ENCODE results near the gene GPR25. TPM values are rescaled to one million over a fixed set of nuclear protein-coding genes. Genes with fewer than 3 reads are reported as not detected.
A peak's percentile ranks its signal among the peaks of the same experiment; 100 is the strongest.

Gene GPR25
- total RNA-seq, 1 donor, result not detected

GRCh38 chr1:200861937-200862647 lies 10.7 kb upstream of the GPR25 start:
- no peak for TF ChIP-seq CTCF (IDR thresholded peaks at IDR 0.05; ENCODE audit: insufficient read depth, low read depth, low read length)
- H3K4me3 ChIP-seq (ENCODE audit: low read depth, low read length), result no peak overlapping the region
- DNase-seq (ENCODE audit: low read depth), result no peak

GRCh38 chr1:200862713-200863415 lies 9.9 kb upstream of the GPR25 start:
- no peak overlapping the region for H3K4me3 ChIP-seq (ENCODE audit: low read depth, low read length)
- no peak for TF ChIP-seq CTCF (IDR thresholded peaks at IDR 0.05; ENCODE audit: insufficient read depth, low read depth, low read length)
- DNase-seq (ENCODE audit: low read depth), result no peak

GRCh38 chr1:200866116-200866515 lies 6.7 kb upstream of the GPR25 start:
- DNase-seq (ENCODE audit: low read depth), result no peak
- no peak for TF ChIP-seq CTCF (IDR thresholded peaks at IDR 0.05; ENCODE audit: insufficient read depth, low read depth, low read length)
- no peak overlapping the region for H3K4me3 ChIP-seq (ENCODE audit: low read depth, low read length)

GRCh38 chr1:200866521-200866920 lies 6.3 kb upstream of the GPR25 start:
- peak; percentile 15 for DNase-seq (ENCODE audit: low read depth)
- no peak for TF ChIP-seq CTCF (IDR thresholded peaks at IDR 0.05; ENCODE audit: insufficient read depth, low read depth, low read length)

GRCh38 chr1:200867018-200867811 lies 5.6 kb upstream of the GPR25 start:
- DNase-seq (ENCODE audit: low read depth), result peak; percentile 21
- no peak overlapping the region for H3K4me3 ChIP-seq (ENCODE audit: low read depth, low read length)
- no peak for TF ChIP-seq CTCF (IDR thresholded peaks at IDR 0.05; ENCODE audit: insufficient read depth, low read depth, low read length)

More at GRCh38 chr1:200866521-200866920, 6.3 kb upstream of the GPR25 start:
- H3K4me3 ChIP-seq (ENCODE audit: low read depth, low read length), result no peak overlapping the region

- no peak for TF ChIP-seq CTCF (IDR thresholded peaks at IDR 0.05; ENCODE audit: insufficient read depth, low read depth, low read length)
- no peak overlapping the region for H3K4me3 ChIP-seq (ENCODE audit: low read depth, low read length)
- DNase-seq (ENCODE audit: low read depth), result no peak
These were observed 3.4 kb upstream of the GPR25 start for GRCh38 chr1:200869376-200869752.

Measured in fibroblast of villous mesenchyme (primary cell).